ENCODE measurements around the gene TOGARAM2.

- TF ChIP-seq CTCF (IDR thresholded peaks at IDR 0.05) (no peak), POLR2A (IDR thresholded peaks at IDR 0.05) (no peak), EP300 (IDR thresholded peaks at IDR 0.05) (no peak)
These were observed 52.1 kb downstream of the TOGARAM2 start for GRCh38 chr2:29033172-29033571.
